PC-3 (cell line): ENCODE measurements around the gene SLC35B1. TPM values are rescaled to one million over a fixed set of nuclear protein-coding genes. Genes with fewer than 3 reads are reported as not detected.
A peak's percentile ranks its signal among the peaks of the same experiment; 100 is the strongest.

Experiments
- ATAC-seq: fragments of 200-7000 bp; cut with Tn5 transposase; 2 replicates; pipeline ENCODE4 v1.9.1; 2020; ENCODE audit warnings: mild to moderate bottlenecking, moderate library complexity
- BruUV-seq: library from RNA; stranded (reverse); fragments of 400-500 nt; replicated peaks from 2 replicates; lab custom pipeline; 2021; lab: Mats Ljungman, UMichigan
- CTCF ChIA-PET: fragments of 300-600 bp; sonication (Branson Sonifier 250); formaldehyde crosslinking; loops from one replicate; lab custom pipeline; 2022; ENCODE audit warnings: antibody characterized with exemption; lab: Charles Lee
- POLR2A ChIA-PET: fragments of 300-600 bp; sonication (Branson Sonifier 250); formaldehyde crosslinking; loops from one replicate; lab custom pipeline; 2022; ENCODE audit warnings: antibody characterized with exemption; ENCODE audit not compliant: unreplicated experiment; lab: Charles Lee
- DNase-seq: peaks from one replicate; pipeline ENCODE4 v3.0.0-alpha.2; 2015
- H2AFZ ChIP-seq: fragments of 300-600 bp; sonication (generic); 2 replicates; pipeline ENCODE4 v1.6.0; 2016; ENCODE audit warnings: antibody characterized with exemption, low read length
- H3F3A ChIP-seq: fragments of 300-600 bp; sonication (generic); one replicate; pipeline ENCODE4 v1.6.0; 2017; ENCODE audit warnings: antibody characterized with exemption, low read length, control low read depth, mild to moderate bottlenecking; ENCODE audit not compliant: unreplicated experiment
- H3K27ac ChIP-seq: fragments of 300-600 bp; sonication (generic); 2 replicates; pipeline ENCODE4 v1.5.1; 2016; ENCODE audit warnings: mild to moderate bottlenecking, low read length
- H3K27me3 ChIP-seq: fragments of 300-600 bp; sonication (generic); 2 replicates; pipeline ENCODE4 v1.6.1; 2016; ENCODE audit warnings: low read length, mixed read lengths
- H3K36me3 ChIP-seq: fragments of 300-600 bp; sonication (generic); 2 replicates; pipeline ENCODE4 v1.6.1; 2016; ENCODE audit warnings: low read depth, mixed run types, low read length, mixed read lengths
- H3K4me1 ChIP-seq: fragments of 300-600 bp; sonication (generic); 2 replicates; pipeline ENCODE4 v1.5.1; 2016; ENCODE audit warnings: low read length; ENCODE audit not compliant: insufficient read depth
- H3K4me2 ChIP-seq: fragments of 300-600 bp; sonication (generic); 2 replicates; pipeline ENCODE4 v1.6.0; 2016; ENCODE audit warnings: low read length
- H3K4me3 ChIP-seq: fragments of 300-600 bp; sonication (generic); 2 replicates; pipeline ENCODE4 v1.5.1; 2016; ENCODE audit warnings: mild to moderate bottlenecking, low read length, mixed read lengths
- H3K79me2 ChIP-seq: fragments of 300-600 bp; sonication (generic); 2 replicates; pipeline ENCODE4 v1.6.1; 2017; ENCODE audit warnings: low read length, mixed read lengths
- H3K9ac ChIP-seq: fragments of 300-600 bp; sonication (generic); 2 replicates; pipeline ENCODE4 v1.6.0; 2016; ENCODE audit warnings: mild to moderate bottlenecking, low read length
- H3K9me2 ChIP-seq: fragments of 300-600 bp; sonication (generic); replicated peaks from 2 replicates; pipeline ENCODE4 v1.6.1; 2016; ENCODE audit warnings: mixed run types, low read length, mixed read lengths
- H3K9me3 ChIP-seq: fragments of 300-600 bp; sonication (generic); 2 replicates; pipeline ENCODE4 v1.6.1; 2016; ENCODE audit warnings: low read length, mixed read lengths
- H4K20me1 ChIP-seq: fragments of 300-600 bp; sonication (generic); 2 replicates; pipeline ENCODE4 v1.6.1; 2016; ENCODE audit warnings: low read length, mixed read lengths
- CTCF ChIP-seq: fragments of 300-600 bp; sonication (generic); conservative IDR thresholded peaks from 2 replicates; pipeline ENCODE4 v1.5.1; 2017; ENCODE audit warnings: antibody characterized with exemption, low read depth, mild to moderate bottlenecking, low read length
- EZH2 ChIP-seq: fragments of 300-600 bp; sonication (generic); IDR thresholded peaks from one replicate; pipeline ENCODE4 v1.6.1; 2017; ENCODE audit warnings: antibody characterized with exemption, mild to moderate bottlenecking, low read length; ENCODE audit not compliant: unreplicated experiment
- EZH2phosphoT487 ChIP-seq: fragments of 300-600 bp; sonication (generic); IDR thresholded peaks from 2 replicates; pipeline ENCODE4 v1.6.1; 2018; ENCODE audit warnings: mild to moderate bottlenecking, antibody characterized with exemption, low read length, borderline replicate concordance
- intact Hi-C: fragments of 100-400 bp; cut with micrococcal nuclease; formaldehyde crosslinking; loops from 2 replicates; pipeline ENCODE4 v1.9.0; 2023
- total RNA-seq: library from RNA; depleted of rRNA; stranded (reverse); fragments of >200 nt; gene quantifications from 2 replicates; pipeline ENCODE4 v1.2.3, GENCODE V29; 2014

The SLC35B1 gene
- total RNA-seq, 1 experiment from 2014 or later = 211 TPM

GRCh38 chr17:49694847-49695697 is 12.7 kb downstream of the SLC35B1 start:
- intact Hi-C loops = loop anchor here (1.0 to 2.0 kb wide), 2 partner anchors 78 to 127 kb away; no protein-coding TSS in a partner anchor
- Histone ChIP-seq H3K9me3 (no peaks in the 10 kb centered on the region), H3K9ac (no peak overlapping the region), H3K4me2 (peak overlapping the region; percentile 77), H3K9me2 (no peaks in the 10 kb centered on the region), H3K4me3 (peak overlapping the region; percentile 47), H4K20me1 (no peaks in the 10 kb centered on the region), H3K4me1 (no peaks in the 10 kb centered on the region), H2AFZ (peak overlapping the region; percentile 66), H3K79me2 (no peaks in the 10 kb centered on the region), H3F3A (no peaks in the 10 kb centered on the region), H3K27ac (no peak overlapping the region), H3K36me3 (no peaks in the 10 kb centered on the region), H3K27me3 (no peaks in the 10 kb centered on the region)
- ChIA-PET CTCF (interaction anchor here (0.6 to 2.5 kb wide), 4 partner anchors 125 to 137 kb away, joined by 3 to 13 read pairs (median 5); no protein-coding TSS in a partner anchor), POLR2A (no interaction called here)
- ATAC-seq (peak; percentile 49), DNase-seq (peak; percentile 66)
- BruUV-seq = no TSS peak
- TF ChIP-seq EZH2phosphoT487 = no peak
- no peak for TF ChIP-seq EZH2
- TF ChIP-seq CTCF = peak; percentile 99

GRCh38 chr17:49692751-49693150 is 15.0 kb downstream of the SLC35B1 start:
- Histone ChIP-seq H2AFZ (no peak overlapping the region), H3K4me2 (no peak overlapping the region), H3K27ac (no peak overlapping the region), H3F3A (no peaks in the 10 kb centered on the region), H3K9me2 (no peaks in the 10 kb centered on the region), H3K4me1 (peaks cover 5% of the 10 kb centered on the region), H3K4me3 (no peak overlapping the region), H3K9me3 (no peaks in the 10 kb centered on the region), H3K36me3 (no peaks in the 10 kb centered on the region), H3K9ac (no peak overlapping the region), H3K27me3 (no peaks in the 10 kb centered on the region), H4K20me1 (no peaks in the 10 kb centered on the region), H3K79me2 (no peaks in the 10 kb centered on the region)
- TF ChIP-seq EZH2 (no peak), CTCF (no peak), EZH2phosphoT487 (no peak)
- POLR2A ChIA-PET = no interaction called here
- intact Hi-C loops = no loop called here
- no peak for ATAC-seq
- CTCF ChIA-PET = no interaction called here
- BruUV-seq = no TSS peak
- DNase-seq = no peak
